Activated B cell treated with CpG ODN at 0.5 μM for 24 hours (primary cell): ENCODE results near the gene TMEM51. TPM values are rescaled to one million over a fixed set of nuclear protein-coding genes. Genes with fewer than 3 reads are reported as not detected.

Experiments
- ATAC-seq: fragments of 200-7000 bp; cut with Tn5 transposase; one replicate; pipeline ENCODE4 v1.10.0; 2021; ENCODE audit warnings: low read depth, mild to moderate bottlenecking, moderate library complexity
- CTCF ChIA-PET: fragments of 350-600 bp; sonication (Branson Sonifier 250); formaldehyde crosslinking; loops from one replicate; lab custom pipeline; 2021; ENCODE audit warnings: antibody characterized with exemption; lab: Charles Lee
- POLR2A ChIA-PET: fragments of 350-600 bp; sonication (Branson Sonifier 250); formaldehyde crosslinking; loops from one replicate; lab custom pipeline; 2021; ENCODE audit warnings: antibody characterized with exemption; lab: Charles Lee
- DNase-seq: peaks from one replicate; pipeline ENCODE4 v3.0.0; 2022
- H3K27ac Mint-ChIP-seq: one replicate; pipeline ENCODE4 v1.8.0; 2020; ENCODE audit warnings: mixed read lengths
- H3K27me3 Mint-ChIP-seq: one replicate; pipeline ENCODE4 v1.8.0; 2021; ENCODE audit warnings: mixed read lengths
- H3K36me3 Mint-ChIP-seq: one replicate; pipeline ENCODE4 v1.8.0; 2021; ENCODE audit warnings: low read depth, mixed read lengths
- H3K4me1 Mint-ChIP-seq: one replicate; pipeline ENCODE4 v1.8.0; 2021; ENCODE audit warnings: mixed read lengths
- H3K4me3 Mint-ChIP-seq: one replicate; pipeline ENCODE4 v1.8.0; 2020; ENCODE audit warnings: mild to moderate bottlenecking, mixed read lengths
- H3K9me3 Mint-ChIP-seq: one replicate; pipeline ENCODE4 v1.8.0; 2020; ENCODE audit warnings: mixed read lengths
- intact Hi-C: fragments of 100-400 bp; cut with micrococcal nuclease; formaldehyde crosslinking; loops from one replicate; pipeline ENCODE4 v1.15.1; 2024
- total RNA-seq: library from RNA; stranded (reverse); gene quantifications from 2 replicates; pipeline ENCODE4 v1.2.3, GENCODE V29; 2022
- TF ChIP-seq, protein P1 (sequence below): fragments of 200-600 bp; IDR thresholded peaks from one replicate; pipeline ENCODE4 v1.8.0; 2022; ENCODE audit warnings: antibody characterized with exemption, mild to moderate bottlenecking

Gene TMEM51
- total RNA-seq, 1 donor from 2014 or later = not detected

- DNase-seq (no peak), ATAC-seq (no peak)
- ChIA-PET CTCF (no interaction called here), POLR2A (no interaction called here)
- Mint-ChIP-seq H3K27me3 (peaks cover 14% of the 10 kb centered on the region), H3K27ac (no peak overlapping the region), H3K4me3 (no peak overlapping the region), H3K9me3 (no peaks in the 10 kb centered on the region), H3K4me1 (no peaks in the 10 kb centered on the region), H3K36me3 (no peaks in the 10 kb centered on the region)
- TF ChIP-seq, protein P1, sequence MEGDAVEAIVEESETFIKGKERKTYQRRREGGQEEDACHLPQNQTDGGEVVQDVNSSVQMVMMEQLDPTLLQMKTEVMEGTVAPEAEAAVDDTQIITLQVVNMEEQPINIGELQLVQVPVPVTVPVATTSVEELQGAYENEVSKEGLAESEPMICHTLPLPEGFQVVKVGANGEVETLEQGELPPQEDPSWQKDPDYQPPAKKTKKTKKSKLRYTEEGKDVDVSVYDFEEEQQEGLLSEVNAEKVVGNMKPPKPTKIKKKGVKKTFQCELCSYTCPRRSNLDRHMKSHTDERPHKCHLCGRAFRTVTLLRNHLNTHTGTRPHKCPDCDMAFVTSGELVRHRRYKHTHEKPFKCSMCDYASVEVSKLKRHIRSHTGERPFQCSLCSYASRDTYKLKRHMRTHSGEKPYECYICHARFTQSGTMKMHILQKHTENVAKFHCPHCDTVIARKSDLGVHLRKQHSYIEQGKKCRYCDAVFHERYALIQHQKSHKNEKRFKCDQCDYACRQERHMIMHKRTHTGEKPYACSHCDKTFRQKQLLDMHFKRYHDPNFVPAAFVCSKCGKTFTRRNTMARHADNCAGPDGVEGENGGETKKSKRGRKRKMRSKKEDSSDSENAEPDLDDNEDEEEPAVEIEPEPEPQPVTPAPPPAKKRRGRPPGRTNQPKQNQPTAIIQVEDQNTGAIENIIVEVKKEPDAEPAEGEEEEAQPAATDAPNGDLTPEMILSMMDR = no peak
- intact Hi-C loops = no loop called here
Measured at GRCh38 chr1:15196807-15197530, 43.4 kb downstream of the TMEM51 start.

DNA sequence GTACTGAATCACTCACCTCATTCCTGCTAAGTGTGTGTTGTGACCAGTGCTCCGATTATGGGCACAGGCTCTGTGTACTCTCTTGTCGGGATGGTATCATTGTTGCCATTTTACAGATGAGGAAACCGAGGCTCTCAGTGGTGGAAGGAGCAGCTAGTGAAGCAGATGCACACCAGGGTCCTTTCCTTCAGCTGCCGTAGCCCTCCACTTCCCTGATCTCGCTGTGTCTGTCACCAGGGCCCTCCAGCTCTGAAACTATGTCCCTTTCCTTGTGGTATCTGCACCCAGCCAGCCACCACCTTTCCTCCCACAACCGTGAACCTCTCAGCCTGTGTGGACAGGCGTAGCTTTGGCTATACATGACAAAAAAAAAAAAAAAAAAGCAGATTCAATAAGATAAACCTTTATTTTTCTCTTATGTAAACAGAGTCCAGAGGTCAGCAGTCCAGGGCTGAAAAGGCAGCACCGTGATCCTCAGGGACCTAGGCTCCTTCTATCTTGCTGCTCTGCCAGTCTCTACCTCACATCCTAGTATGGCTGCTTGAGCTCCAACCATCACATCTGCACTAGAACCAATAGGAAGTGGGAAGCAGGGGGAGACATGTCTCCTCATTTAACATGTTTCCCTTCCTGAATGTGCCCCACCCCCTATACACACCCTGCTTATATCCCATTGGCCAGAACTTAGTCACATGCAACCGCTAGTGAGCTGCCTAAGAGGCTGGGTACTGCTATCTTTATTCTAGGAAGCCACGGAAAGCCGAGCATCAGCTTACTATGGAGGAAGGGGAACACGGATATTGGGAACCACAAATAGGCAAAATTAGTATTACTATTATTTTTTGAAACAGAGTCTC, 44.3 kb downstream of the TMEM51 start:
- H3K4me3 Mint-ChIP-seq = no peak overlapping the region
- H3K36me3 Mint-ChIP-seq = no peaks in the 10 kb centered on the region
- POLR2A ChIA-PET = no interaction called here
- intact Hi-C loops = no loop called here
- TF ChIP-seq, protein P1 = no peak
- no peaks in the 10 kb centered on the region for H3K9me3 Mint-ChIP-seq
- ATAC-seq (no peak), DNase-seq (no peak)
- peaks cover 14% of the 10 kb centered on the region for H3K27me3 Mint-ChIP-seq
- H3K27ac Mint-ChIP-seq = no peak overlapping the region
- H3K4me1 Mint-ChIP-seq = no peaks in the 10 kb centered on the region
- CTCF ChIA-PET = no interaction called here

- no peaks in the 10 kb centered on the region for H3K4me1 Mint-ChIP-seq
- no peak for ATAC-seq
- intact Hi-C loops = no loop called here
- no peaks in the 10 kb centered on the region for H3K9me3 Mint-ChIP-seq
- ChIA-PET POLR2A (no interaction called here), CTCF (no interaction called here)
- DNase-seq = no peak
- H3K27ac Mint-ChIP-seq = no peak overlapping the region
- H3K27me3 Mint-ChIP-seq = peaks cover 14% of the 10 kb centered on the region
- TF ChIP-seq, protein P1 = no peak
- H3K36me3 Mint-ChIP-seq = no peaks in the 10 kb centered on the region
- no peak overlapping the region for H3K4me3 Mint-ChIP-seq
Measured at GRCh38 chr1:15198684-15199083, 45.1 kb downstream of the TMEM51 start.

DNA sequence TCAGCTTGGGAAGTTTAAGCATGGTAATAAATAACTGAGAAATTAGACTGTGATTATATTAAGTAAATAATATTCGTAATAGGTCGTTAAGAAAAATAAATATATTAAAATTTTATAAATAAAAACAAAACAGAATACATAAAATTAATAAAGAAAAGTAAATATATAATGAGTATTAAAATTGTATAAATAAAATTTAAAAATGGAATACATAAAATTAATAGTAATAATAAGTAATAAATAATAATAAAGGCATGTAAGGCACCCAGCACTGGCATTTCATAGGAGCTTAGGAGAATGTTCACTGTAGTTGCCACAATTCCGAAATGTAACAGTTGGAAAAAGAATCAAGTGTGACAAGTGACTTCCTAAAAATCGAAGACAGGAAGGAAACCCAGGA, 47.7 kb downstream of the TMEM51 start:
- no peak for DNase-seq
- intact Hi-C loops = no loop called here
- Mint-ChIP-seq H3K4me1 (no peaks in the 10 kb centered on the region), H3K36me3 (no peaks in the 10 kb centered on the region), H3K4me3 (no peak overlapping the region), H3K9me3 (no peaks in the 10 kb centered on the region), H3K27ac (no peak overlapping the region), H3K27me3 (peaks cover 10% of the 10 kb centered on the region)
- ATAC-seq = no peak
- CTCF ChIA-PET = no interaction called here
- TF ChIP-seq, protein P1 = no peak
- POLR2A ChIA-PET = no interaction called here

DNA sequence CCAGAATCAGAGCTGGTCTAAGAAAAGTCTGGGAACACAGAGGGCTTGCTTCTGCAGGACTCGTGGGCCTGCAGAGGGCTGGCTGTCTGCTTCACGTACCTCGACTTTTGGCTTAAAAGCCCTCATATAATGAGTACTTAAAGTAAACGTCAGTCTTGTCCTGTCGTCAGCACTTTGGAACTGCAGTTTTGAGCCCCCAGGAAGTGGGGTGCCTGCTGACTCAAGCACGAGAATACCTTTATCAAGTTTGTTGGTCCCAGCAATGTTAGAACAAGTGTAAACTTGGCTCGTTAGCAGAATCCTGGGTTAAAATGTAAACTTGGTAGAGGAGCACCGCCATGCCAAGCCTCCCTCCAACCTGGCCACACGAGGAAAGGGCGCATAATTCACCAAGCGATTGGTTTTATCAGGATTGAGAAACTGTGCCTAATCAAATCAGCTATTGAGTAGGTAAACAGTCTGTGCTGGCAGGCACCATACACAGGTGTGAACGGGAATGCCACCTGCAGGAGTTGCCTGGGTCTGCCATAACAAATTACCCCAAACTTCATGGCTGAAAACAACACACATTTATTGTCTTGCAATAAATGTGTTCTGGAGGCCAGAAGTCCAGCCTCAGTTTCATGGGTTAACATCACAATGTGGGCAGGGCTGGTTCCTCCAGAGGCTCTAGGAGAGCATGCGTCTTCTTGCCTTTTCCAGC, 48.5 kb downstream of the TMEM51 start:
- intact Hi-C loops = no loop called here

More for the DNA sequence above, 48.5 kb downstream of the TMEM51 start:
- ATAC-seq (no peak), DNase-seq (no peak)
- CTCF ChIA-PET = no interaction called here
- TF ChIP-seq, protein P1 = no peak
- Mint-ChIP-seq H3K4me1 (no peaks in the 10 kb centered on the region), H3K9me3 (no peaks in the 10 kb centered on the region), H3K27ac (no peak overlapping the region), H3K36me3 (no peaks in the 10 kb centered on the region), H3K27me3 (peaks cover 16% of the 10 kb centered on the region), H3K4me3 (no peak overlapping the region)
- POLR2A ChIA-PET = no interaction called here
